LNCaP clone FGC (cell line): Measurements from ENCODE around the gene PRKAR2A.
"Not testable (repeated sequence)": the region's sequence is repeated elsewhere in the genome, so short reads cannot be mapped to it uniquely, and the experiment has no call there.

Experiments
- DNase-seq: peaks from one replicate; pipeline ENCODE4 v3.0.0-alpha.2; 2011; ENCODE audit warnings: low read depth
- H3K4me3 ChIP-seq: 2 replicates; pipeline ENCODE4 v1.5.1; 2011; ENCODE audit warnings: mild to moderate bottlenecking, low read depth, low read length, control low read depth
- TF ChIP-seq, protein P1 (sequence below): IDR thresholded peaks from 2 replicates; pipeline ENCODE4 v1.5.1; 2012; ENCODE audit warnings: mild to moderate bottlenecking; ENCODE audit not compliant: control insufficient read depth, insufficient read depth; ENCODE audit errors: extremely low read depth

The PRKAR2A gene

DNA sequence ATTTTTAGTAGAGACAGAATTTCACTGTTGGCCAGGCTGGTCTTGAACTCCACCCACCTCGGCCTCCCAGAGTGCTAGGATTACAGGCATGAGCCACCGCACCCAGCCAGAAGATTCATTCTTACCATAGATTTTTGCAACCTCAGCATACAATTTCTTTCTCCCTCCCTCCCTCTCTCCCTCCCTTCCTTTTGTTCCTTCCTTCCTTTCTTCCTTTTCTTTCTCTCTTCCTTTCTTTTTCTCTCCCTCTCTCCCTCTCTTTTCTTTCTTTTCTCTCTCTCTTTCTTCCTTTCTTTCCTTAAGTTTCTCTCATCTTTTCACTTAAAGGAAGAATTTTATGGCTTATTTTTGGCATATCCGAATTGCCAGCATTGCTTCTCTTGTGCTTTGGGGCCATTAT is 58.0 kb downstream of the PRKAR2A start:
- H3K4me3 ChIP-seq = no peak overlapping the region
- no peak for DNase-seq
- TF ChIP-seq, protein P1, sequence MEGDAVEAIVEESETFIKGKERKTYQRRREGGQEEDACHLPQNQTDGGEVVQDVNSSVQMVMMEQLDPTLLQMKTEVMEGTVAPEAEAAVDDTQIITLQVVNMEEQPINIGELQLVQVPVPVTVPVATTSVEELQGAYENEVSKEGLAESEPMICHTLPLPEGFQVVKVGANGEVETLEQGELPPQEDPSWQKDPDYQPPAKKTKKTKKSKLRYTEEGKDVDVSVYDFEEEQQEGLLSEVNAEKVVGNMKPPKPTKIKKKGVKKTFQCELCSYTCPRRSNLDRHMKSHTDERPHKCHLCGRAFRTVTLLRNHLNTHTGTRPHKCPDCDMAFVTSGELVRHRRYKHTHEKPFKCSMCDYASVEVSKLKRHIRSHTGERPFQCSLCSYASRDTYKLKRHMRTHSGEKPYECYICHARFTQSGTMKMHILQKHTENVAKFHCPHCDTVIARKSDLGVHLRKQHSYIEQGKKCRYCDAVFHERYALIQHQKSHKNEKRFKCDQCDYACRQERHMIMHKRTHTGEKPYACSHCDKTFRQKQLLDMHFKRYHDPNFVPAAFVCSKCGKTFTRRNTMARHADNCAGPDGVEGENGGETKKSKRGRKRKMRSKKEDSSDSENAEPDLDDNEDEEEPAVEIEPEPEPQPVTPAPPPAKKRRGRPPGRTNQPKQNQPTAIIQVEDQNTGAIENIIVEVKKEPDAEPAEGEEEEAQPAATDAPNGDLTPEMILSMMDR = no peak

GRCh38 chr3:48788544-48789162 is 59.0 kb downstream of the PRKAR2A start:
- no peak overlapping the region for H3K4me3 ChIP-seq
- TF ChIP-seq, protein P1 = no peak
- DNase-seq = peak; percentile 26

DNA sequence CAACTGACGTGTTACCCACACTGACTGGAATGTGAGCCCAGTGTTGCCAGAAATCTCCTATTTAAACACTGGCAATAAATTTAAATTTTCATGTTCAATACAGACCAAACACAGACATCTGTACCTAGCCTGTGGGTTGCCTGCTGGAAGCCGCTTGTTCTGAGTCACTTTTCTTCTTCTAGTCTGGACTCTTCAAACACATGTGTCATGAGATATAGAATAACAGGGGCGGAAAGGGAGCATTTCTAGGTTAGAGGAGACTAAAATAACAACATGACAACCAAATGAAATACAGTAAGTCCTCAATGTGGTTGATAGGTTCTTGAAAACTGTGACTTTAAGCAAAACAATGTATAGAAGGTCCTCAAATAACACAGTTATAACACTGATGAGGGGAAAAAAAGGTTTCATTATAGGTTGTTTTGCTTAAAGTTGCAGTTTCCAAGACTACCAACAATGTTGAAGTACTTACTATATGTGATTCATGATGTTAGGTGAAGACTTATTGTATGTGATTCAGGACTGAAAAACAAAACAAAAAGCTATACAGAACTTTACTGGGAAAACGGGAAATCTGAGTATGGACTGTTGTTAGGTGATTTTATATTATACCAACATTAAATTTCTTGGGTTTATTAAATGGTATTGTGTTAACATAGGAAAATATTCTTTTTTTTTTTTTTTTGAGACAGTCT is 63.1 kb downstream of the PRKAR2A start:
- TF ChIP-seq, protein P1 = no peak
- DNase-seq = no peak
- no peak overlapping the region for H3K4me3 ChIP-seq

DNA sequence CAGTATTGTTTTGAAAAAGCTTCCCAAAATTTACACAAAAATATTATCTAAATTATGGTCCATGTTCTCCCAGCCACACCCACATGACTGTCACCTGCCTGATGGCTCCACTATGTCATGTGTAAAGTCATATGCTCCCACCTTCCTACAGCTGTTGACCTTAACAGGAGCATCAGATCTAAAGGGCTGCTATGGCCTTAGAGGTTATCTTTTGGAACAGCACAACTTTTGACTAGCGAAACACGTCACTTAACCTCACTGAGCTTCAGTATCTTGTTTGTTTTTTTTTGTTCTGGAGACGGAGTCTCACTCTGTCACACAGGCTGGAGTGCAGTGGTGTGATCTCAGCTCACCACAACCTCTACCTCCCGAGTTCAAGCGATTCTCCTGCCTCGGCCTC is 64.4 kb downstream of the PRKAR2A start:
- H3K4me3 ChIP-seq = no peak overlapping the region
- DNase-seq = no peak
- TF ChIP-seq, protein P1 = no peak

DNA sequence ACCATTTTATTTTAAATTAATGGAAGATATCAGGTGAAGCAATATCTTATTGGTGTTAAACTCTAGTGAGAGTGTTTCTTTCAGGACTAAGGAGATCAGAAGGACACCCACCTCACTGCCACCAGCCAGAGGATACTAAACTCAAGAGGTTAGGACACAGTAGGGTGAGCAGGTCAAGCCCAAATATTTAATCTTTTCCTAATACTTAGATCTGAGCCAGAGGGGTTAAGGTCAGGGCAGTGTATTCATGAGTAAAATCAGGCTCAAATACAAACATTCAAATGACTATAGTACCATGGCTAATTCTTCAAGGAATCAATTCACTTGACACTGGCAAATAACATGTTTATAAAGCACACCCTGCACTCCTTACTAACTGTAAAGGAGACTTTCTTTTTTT is 65.6 kb downstream of the PRKAR2A start:
- no peak for DNase-seq
- H3K4me3 ChIP-seq = no peak overlapping the region
- TF ChIP-seq, protein P1 = no peak

- not testable (repeated sequence) for DNase-seq, H3K4me3 ChIP-seq
Measured at GRCh38 chr3:48778565-48778964, 69.1 kb downstream of the PRKAR2A start.

DNA sequence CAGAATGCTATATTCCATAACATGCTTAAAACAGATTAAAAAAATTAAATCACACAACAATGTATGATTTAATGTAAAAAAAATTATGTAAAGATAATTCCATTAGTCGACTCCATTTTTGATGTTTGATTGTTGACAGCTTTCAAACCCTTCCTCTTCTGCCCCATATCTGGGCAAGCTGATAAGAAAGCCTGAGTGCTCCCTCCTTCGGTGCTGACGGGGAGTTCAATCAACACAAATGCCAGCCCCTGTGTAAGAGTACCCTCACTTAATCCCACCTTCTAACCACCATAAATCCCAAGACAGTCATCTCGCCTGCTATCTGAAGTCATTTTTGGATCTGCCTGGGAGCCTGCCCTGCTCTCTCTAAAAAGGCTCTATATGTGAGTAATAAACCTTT is 70.8 kb downstream of the PRKAR2A start:
- DNase-seq = no peak
- TF ChIP-seq, protein P1 = no peak
- no peak overlapping the region for H3K4me3 ChIP-seq
